ENCODE data around the gene NEO1.

NEO1 gene

DNA sequence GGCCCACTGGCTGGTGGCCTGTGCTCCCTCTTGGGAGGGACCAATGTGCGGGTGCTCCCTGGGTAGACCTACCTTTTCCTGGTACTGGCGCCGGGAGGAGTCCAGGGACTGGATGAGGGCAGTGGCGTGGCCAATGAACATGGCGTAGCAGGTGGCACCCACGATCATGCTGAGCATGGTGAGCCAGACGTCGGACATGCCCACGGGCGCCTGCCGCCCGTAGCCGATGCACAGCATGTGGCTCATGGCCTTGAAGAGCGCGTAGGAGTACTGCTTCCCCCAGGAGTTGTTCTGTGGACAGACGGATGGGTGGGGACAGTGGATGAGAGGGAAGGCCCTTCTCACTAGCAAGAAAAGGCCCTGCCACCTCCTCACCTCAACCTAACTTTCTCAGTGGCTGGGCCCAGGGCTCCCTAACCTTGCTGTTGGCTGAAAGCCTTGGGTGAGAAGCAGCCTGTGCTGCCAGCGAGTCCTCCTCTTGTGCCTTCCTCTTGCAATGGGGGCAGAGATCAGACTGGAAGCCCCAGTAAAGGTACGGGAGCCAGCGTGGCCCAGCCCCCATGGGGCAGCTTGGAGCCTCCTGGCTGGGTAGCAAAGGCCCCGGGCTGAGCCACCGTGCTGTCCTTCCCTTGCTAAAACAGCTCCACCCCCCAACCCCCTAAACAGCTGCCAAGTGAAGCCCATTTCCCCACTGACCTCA, 277.4 kb downstream of the NEO1 start:
- no peak for DNase-seq (ENCODE audit: low read depth in 2 of 2)

DNA sequence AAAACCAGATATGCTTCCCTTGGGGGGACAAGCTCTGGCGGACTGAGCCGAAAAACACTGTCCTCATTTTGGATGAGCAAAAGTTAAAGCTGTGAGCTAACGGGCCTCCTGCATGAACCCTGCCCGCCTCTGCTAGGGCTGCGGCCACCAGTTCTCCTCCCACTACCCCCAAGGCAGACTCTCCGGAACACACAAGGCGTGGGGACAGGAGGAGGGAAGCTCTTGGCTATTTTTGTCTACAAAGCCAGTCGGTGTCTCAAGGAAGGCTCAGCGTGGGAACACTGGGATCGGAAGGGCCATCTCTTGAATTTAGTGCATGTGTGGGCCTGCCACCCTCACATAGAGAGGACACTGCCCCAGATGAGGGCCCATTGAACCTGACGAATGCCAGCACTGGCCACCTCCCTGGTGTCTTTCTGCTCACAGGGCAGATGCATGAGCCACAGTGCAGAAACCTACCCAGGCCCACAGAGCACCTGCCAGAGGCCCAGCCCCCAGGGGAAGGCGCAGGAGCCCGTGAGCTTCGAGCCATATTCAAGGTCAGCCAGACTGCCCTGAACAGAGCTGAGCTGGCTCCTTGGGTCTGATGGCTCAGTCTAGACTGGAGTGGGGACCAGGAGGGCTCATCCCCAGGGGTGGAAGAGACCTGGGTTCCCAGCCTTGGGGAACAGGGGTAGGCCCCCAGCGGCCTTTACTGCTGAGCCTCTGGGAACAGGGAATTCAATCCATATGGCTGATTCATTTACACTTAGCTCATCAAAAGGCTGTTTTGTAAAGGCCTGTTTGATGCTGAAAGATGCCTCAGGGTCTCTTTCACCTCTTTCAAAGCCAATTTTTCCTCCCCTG, 278.2 kb downstream of the NEO1 start:
- DNase-seq (ENCODE audit: low read depth in 2 of 2): no peak

DNA sequence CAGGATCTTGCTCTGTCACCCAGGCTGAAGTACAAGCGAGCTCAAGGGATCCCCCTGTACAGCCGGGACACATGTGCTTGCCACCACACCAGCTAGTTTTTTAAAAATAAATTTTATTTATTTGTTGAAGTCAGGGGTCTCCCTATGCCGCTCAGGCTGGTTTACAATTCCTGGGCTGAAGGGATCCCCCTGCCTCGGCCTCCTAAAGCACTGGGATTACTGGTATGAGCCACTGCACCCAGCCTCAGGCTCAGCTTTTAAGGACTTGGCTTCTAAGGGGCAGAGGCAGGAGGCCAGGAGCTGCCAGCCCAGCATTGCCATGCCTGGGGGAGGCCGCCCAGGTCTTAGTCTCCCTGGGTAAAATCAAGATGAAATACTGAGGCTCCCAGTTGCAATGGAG, 279.2 kb downstream of the NEO1 start:
- no peak for DNase-seq (ENCODE audit: low read depth in 2 of 2)

DNA sequence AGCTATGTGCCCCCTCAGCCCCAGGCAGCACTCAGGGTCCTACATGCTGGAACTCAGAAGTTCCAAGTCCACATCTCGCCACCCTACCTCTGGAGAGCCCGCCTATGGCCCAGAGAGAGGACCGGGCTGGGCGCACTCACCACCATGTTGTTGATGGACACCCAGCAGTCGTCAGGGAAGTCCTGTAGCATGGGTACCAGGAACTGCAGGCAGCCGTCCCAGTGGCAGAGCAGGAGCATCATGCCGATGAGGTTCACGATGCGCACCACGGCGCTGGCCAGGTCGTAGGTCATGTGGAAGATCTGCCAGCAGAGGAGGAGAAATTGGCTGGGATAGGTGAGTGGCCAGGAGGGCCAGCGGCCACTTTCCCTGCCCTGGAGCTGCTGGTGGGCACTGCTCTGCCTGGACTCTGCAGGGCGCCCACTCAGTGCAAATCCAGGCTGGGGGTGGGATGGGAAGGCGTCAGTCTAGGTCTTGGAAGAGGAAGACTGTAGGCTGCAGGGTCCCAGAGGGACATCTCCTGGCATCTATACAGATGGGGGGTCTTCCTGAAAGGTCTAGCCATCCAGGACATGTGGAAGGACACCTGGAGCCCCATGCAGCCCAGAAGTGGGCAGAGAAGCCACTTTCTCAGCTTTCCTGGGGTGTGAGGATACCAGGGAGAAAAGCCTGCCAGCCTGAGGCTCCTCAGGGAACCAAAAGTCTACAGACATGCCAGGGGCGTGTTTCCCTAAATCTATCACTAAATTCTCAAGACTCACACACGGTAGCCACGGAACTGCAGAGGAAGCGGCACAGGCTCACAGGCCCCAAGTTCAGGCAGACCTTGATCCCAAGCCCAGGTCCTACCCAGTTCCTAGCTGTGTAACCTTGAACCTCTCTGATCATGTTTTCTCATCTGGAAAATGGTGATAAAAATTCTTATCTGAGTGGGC, 280.0 kb downstream of the NEO1 start:
- DNase-seq (ENCODE audit: low read depth in 2 of 2): no peak

DNA sequence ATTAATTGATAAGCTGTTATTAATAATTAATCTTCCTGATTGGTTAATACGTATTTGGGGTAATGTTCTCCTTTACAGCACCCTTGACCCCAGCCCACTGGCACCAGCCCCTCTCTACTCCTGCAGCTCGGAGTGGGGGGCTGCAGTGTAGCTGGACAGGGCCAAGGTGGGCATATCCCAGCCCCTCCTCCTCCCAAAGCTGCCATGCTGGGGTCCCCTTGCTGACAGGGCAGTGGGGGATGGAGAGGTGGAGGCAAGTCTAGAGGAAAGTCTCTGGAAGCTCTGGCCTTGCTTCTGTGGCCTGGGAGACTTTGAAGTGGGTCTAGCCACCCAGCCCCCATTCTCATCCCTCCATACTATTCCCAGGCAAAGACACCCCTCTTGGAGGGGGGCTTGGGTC, 280.7 kb downstream of the NEO1 start:
- no peak for DNase-seq (ENCODE audit: low read depth in 2 of 2)

DNA sequence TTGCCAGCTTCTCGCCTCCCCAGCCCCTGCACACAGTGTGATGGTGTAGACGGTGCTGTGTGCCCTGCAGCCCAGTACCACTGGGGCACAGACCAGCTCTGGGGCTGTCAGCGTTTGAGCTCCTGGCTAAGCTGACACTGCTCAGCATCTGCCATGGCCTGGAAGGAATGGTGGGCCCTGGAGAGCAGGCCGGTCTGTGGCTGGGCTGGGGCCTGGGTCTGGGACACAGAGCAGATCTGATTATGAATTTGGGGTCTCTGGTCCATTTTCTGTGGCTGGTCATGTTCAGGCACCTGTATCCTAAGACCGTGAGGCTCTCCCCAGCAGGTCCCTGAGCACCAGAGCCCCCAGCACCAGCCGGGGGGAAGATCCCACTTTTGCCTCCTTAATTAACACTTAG, 281.8 kb downstream of the NEO1 start:
- no peak for DNase-seq (ENCODE audit: low read depth in 2 of 2)

DNA sequence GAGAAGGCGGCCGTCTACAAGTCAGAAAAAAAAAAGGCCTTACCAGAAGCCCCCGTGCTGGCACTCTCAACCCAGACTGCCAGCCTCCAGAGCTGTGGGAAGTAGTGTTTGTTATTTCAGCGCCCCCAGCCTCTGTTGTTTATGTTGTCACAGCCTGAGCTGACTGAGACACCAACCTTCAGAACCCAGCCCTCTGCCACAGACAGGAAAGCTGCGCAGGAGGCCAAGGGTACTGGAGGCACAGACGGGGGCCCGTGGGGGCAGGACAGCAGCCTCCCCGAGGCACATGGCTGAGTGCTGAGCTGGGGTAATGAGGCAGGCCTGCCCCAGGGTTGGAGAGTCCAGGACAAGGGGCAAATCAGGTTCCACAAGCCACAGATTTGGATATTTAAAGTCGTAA, 282.8 kb downstream of the NEO1 start:
- no peak for DNase-seq (ENCODE audit: low read depth in 2 of 2)

DNA sequence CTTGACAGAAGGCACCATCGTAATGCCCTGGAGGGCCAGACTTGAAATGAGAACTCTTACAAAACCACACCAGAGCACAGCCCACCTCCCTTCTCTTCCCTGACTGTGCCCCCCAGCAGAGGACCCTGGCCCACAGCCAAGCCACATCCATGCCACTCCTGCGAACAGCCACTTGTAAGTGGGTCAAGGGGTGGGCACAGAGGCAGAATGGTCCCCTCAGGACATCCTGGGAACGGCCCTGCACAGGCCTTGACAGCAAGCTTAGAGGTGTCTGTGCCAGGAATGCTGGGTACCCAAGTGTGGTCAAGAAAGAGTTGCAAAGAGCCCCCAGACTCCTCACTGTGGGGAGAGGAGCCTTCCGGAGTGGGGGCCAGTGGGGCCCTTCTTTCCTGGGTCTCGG, 283.2 kb downstream of the NEO1 start:
- DNase-seq (ENCODE audit: low read depth in 2 of 2): no peak

DNA sequence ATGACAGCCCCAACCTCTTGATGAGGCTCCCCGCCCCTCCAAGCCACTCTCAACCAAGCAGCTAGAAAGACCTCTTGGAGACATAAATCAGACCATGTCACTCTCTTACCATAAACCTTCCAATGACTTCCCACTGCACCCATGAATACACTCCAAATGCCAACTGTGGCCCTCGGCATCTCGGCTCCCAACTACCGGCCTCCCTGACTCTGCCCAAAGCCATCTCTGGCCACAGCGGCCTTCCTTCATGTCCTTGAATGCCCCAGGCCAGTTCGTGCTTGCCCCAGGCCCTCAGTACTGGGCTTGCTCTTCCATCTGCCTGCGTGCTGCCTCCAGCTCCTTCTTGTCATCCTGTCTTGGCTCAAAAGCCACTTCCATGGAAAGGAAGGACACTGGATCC, 284.5 kb downstream of the NEO1 start:
- no peak for DNase-seq (ENCODE audit: low read depth in 2 of 2)

DNA sequence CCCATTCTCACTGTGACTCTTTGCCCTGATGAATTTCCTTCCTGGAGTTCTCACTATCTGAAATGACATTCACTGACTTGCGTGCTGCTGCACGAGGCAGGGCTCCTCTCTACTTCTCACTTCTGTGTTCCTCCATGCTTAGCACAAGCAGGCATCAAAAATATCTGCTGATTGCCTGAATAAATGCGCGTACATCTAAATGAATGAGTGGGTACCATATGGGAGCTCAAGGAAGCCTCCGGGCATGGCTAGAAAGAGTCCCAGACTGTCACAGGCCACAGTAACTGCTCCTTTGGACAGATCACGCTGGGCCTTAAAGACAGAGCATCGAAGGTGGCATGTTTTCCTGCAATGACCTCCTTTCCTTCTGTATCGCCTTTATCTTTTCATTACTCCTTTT, 284.9 kb downstream of the NEO1 start:
- DNase-seq (ENCODE audit: low read depth in 2 of 2): no peak

DNA sequence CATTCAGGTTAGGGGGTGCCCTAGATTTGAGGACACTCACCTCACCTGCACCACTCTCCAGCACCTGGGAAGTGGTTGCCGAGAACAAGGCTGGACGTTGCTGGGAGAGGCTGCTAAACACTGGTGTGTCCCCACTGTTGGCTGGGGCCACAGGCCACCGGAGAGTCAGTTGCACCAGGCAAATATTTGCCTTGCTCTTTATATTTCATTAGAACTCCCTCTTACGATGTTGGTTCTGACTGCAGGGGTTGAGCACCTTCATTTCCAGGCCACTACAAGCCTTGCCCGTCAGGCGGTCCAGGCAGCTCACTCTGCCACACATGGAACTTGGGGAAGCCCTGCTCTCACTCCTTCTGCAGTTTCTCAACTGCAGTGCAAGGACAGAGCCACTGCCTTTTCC, 285.8 kb downstream of the NEO1 start:
- no peak for DNase-seq (ENCODE audit: low read depth in 2 of 2)

DNA sequence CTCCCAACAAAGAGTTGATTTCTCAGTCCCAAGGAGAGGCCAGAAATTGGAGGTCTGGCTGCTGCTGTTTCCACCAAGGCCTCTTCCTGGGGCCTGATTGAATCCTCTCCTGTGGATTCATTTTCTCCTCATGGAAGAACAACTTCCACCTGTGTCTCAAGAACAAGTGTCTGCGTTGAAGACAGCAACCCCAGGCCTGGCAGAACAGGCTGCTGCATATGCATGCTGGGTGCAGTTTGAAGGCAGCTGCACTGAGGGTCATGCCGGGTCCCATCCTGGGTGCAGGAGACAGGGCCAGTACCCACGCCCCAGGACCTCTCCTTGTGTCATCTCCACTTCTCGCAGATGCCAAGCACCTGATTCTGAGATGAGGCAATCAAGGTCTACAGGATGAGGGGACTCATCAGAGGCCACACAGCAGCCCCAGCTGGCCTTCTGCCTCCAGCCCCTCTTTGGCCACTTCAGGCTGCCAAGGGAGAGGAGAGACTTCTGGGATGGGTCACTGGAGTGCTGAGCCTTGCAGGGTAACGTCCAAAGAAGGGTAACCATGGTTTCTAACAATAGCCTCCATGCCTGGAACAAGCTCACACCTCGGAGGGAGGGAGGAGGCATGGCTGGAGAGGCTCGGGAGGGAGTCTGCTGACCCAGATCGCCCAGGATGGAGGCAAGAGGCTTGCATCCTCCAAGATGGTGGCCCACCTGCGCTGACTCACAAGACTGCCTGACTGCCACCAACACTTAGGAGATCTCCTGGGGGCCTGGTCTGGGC, 286.5 kb downstream of the NEO1 start:
- no peak for DNase-seq (ENCODE audit: low read depth in 2 of 2)

DNA sequence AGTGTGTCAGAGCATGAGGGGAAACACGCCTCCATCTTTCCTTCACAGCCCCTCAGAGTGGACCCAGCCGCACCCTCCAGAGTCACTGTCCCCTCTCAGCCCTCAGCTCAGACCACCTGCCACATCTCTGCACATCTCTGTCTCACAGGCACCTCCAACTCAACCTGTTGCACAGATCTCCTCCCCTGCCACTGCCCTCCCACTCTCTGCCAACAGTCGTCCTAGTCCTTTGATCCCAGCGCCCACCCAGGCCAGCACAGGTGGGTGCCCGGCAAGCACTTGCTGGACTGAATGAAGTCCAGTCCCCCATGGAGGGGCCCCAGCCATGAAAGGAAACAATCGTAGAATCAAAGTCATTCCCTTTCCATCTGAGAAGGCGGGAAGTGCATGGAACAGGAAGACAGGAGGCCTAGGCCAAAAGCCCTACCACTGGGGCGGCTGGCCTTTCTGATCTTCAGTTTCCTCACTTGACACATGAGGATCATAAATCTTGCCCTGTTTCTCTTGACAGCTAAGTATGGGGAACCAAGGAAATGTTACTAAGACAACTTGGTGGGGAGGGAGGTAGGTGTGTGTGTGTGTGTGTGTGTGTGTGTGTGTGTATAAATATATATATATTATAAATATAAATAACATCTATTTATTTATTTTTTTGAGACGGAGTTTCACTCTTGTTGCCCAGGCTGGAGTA, 288.4 kb downstream of the NEO1 start:
- no peak for DNase-seq (ENCODE audit: low read depth in 2 of 2)

DNA sequence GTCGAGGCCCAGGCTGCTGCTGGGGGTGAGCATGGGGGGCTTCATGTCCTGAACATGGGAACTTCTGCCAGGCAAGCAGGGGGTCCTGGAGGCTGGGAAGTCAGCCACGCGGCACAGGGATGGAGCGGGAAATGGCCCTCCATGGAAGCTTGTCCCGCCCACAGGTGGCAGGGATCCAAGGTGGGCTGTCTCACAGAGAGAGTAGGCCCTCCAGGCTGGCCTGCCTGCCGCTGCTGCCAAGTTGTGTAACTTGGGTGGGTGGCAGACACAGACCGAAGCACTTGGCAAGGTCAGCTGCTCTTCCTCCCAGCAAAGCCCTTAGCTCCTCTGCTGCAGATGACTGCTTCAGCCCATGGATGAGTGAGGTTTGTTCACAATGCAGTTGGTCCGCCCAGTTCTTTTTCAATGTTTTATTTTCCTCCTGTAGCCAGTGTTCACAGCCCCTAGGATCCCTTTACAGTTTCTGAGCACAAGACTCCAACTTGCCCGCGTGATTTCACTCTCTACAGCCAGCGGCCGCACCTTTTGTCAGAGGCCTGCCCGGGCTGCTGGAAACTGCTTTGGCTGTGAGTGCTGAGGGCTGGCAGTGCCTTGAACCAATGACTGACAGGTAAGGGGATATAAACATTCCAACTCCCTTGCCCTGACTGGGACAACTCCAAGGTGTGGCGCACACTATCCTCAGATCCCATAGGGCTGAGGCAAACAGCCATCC, 289.8 kb downstream of the NEO1 start:
- no peak for DNase-seq (ENCODE audit: low read depth in 2 of 2)

DNA sequence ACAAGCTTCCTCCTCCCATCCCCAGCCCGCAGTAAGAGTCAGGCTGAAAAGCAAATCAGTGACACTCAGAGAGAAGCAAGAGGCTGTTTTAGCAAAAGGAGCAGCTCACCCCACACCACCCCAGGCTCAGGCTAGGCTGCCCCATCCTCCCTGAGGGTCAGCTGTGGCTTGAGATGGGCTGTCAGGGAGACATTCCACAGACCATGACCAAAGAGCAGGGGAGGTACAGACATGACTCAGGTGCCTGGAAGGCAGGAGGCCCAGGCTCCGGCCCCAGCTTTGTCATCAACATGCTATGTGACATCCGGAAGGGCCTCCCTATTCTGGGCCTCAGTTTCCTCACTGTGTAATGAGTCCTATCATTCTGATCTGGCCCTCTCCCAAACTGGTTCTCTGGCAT, 291.8 kb downstream of the NEO1 start:
- no peak for DNase-seq (ENCODE audit: low read depth in 2 of 2)

DNA sequence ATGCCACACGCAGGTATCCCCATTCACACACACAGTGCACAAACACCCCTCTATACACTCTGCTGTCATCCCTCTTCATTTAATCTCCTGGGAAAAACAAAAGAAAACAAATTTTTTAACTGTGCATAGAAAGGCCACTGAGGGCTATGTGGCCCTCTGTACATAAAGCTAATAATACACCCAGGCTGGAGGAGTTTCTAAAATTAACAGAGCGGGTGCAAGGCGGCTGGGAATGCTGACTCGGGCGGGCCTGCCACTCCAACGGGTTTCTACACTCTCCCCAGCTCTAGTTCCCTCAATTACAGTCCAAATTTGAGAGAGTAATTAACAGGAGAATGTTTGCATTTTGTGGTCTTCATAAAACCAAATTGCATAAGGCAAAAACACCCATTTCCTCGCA, 293.4 kb downstream of the NEO1 start:
- DNase-seq (ENCODE audit: low read depth in 2 of 2): no peak

DNA sequence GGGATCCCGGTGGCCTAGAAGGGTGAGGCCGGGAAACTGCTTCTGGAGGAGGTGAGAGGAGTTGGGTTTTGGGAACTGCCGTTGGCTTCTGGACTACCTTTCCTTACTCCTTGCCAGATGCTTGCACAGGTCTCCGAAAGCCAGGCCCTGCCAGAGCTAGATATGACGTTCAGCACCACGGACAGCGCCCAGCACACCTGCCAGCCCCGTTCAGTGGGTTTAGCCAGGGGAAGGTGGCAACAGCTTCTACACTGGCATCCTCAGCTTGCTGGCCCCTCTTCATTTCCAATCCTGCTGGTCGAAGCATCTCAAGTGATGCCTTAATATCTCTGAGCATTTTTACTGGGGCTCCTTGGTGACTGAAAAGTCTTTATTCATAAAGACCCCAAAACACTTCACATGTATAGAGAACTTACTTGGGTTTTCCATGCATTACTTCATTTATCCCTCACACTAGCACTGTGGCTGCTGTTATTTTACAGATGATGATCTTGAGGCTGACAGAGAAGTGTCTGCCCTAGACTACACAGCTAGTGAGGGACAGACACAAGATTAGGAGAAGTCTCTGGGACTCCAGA, 294.6 kb downstream of the NEO1 start:
- DNase-seq (ENCODE audit: low read depth in 2 of 2): no peak

DNA sequence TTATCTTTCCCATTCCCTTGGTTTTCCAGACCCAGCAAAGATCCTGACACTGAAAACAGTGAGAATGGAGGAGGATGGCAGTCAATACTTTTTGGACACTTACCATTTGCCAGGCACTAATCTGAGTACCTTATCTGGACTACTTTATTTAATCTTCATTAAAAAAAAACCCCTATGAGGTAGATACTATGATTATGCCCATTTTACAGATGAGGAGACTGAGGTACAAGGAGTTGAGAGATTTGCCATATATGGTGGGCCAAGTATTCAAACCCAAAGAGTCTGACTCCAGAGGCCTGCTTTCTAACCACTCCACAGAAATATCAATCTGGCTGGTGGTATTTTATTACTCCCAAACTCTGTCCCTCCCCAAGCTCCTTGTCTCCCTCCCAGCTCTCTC, 296.9 kb downstream of the NEO1 start:
- DNase-seq (ENCODE audit: low read depth in 2 of 2): no peak

DNA sequence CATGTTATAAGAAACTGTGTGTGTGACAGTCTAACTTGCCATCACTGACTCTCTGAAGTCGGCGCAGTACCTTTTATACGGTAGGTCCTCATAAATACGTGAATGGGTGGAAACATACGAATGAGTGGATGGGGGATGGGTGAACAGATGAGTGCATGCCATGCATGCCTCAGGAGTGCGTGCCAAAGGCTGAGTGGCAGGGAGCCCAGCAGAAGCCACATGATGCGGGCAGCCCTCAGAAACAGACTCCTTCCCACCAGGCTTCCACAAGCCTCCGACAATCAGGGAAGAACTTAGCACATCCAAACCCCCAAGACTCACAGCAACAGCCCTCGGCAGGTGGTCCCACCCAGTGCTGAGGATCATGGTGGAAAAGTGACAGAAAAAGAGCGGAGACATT, 299.8 kb downstream of the NEO1 start:
- no peak for DNase-seq (ENCODE audit: low read depth in 2 of 2)

DNA sequence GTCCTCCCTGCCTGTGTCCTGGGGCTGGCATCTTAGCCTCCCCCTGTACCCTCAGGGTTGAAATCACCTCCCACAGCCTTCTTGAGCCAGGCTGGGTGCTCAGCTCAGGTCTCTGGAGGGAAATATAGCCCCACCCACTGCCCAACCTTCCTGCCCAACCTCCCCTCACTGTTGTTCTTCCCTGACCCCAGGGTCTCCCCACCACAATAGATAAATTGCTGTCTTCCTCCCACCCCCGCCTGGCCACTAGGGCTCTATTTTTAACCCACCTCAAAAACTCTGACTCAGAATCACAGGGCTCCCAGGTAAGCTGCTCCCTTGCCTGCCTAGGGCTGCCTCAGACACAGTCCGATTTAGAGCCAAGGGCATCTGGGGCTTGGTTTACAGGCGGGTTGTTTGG, 301.5 kb downstream of the NEO1 start:
- DNase-seq (ENCODE audit: low read depth in 2 of 2): no peak

Measured in fibroblast of skin of left biceps (primary cell).